ENCODE data around the gene SAMD4B. TPM values are rescaled to one million over a fixed set of nuclear protein-coding genes. Genes with fewer than 3 reads are reported as not detected.

SAMD4B gene
- total RNA-seq, 4 donors from 2014 or later, result 79.5 to 212 (median 124) TPM

DNA sequence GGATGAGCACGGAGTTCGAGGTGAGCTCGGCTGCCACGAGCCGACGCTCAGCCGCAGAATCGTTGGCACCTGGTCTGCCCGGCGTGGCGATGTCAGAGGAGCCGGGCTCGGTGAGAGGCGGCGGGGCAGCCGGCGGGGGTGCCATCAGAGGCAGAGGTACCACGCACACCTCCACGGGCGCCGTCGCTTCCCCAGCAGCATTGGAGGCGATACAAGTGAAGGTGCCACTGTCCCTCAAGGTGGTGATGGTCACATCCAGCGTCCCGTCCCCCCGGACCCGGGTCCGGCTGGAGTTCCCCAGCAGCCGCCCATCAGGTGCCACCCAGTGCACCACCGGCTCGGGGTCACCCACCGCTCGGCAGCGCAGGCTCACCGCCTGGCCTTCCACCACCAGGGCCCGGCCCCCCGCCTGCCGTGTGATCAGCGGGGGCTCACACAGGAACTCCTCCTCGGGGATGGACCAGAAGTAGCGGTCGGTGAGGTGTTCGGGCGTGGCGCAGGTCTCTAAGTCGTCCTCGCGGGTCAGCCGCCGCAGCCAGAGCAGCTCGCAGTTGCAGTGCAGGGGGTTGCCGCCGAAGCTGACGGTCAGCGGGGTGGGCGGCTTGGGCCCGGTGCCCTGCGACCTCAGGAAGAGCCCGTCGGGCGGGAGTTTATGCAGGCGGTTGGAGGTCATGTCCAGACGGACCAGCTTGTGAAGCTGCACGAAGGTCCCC, 28.0 kb upstream of the SAMD4B start:
- Histone ChIP-seq H3K36me3 (peaks cover 0 to 5% of the 10 kb centered on the region in 2 donors), H3K27ac (no peak overlapping the region), H3K4me1 (no peaks in the 10 kb centered on the region), H3K4me3 (replicated peaks in 1 of 3) (no peak overlapping the region), H3K27me3 (no peaks in the 10 kb centered on the region), H3K9me3 (no peaks in the 10 kb centered on the region)
- DNase-seq, result no peak
- intact Hi-C loops (cut with DNase I), result no loop called here
- no peak for TF ChIP-seq POLR2A (IDR thresholded peaks at IDR 0.05)
- TF ChIP-seq, protein P1, sequence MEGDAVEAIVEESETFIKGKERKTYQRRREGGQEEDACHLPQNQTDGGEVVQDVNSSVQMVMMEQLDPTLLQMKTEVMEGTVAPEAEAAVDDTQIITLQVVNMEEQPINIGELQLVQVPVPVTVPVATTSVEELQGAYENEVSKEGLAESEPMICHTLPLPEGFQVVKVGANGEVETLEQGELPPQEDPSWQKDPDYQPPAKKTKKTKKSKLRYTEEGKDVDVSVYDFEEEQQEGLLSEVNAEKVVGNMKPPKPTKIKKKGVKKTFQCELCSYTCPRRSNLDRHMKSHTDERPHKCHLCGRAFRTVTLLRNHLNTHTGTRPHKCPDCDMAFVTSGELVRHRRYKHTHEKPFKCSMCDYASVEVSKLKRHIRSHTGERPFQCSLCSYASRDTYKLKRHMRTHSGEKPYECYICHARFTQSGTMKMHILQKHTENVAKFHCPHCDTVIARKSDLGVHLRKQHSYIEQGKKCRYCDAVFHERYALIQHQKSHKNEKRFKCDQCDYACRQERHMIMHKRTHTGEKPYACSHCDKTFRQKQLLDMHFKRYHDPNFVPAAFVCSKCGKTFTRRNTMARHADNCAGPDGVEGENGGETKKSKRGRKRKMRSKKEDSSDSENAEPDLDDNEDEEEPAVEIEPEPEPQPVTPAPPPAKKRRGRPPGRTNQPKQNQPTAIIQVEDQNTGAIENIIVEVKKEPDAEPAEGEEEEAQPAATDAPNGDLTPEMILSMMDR (IDR thresholded peaks at IDR 0.05), result no peak
- 96 to 98% methylated on average over 35 to 52 of the region's 64 CpGs for WGBS, 2 donors

DNA sequence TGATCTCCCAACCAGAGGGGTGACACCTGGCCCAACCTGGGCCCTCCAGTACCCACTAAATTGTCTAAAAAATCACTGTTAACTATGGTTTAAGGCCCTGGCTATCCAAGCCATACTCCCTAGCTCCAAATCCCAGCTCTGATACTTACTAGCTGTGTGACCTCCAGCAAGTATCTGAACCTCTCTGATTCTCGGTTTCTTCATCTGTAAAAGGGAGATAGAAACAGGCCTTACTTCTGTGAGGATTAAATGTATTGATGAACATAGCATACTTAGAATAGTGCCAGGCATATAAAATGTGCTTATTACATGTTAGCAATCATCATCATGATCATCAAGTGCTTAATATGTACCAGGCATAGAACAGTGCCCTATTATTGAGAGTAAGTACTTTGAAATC, 26.3 kb upstream of the SAMD4B start:
- TF ChIP-seq, protein P1 (IDR thresholded peaks at IDR 0.05), result no peak
- TF ChIP-seq POLR2A (IDR thresholded peaks at IDR 0.05), result no peak
- DNase-seq, result no peak
- no peaks in the 10 kb centered on the region for H3K27me3 ChIP-seq
- no peak overlapping the region for H3K4me3 ChIP-seq (replicated peaks in 1 of 3)
- H3K27ac ChIP-seq, result no peak overlapping the region
- 87 to 96% methylated on average over 1 of the region's 1 CpG for WGBS, 2 donors
- H3K9me3 ChIP-seq, result no peaks in the 10 kb centered on the region
- peaks cover 9% of the 10 kb centered on the region in 2 donors for H3K4me1 ChIP-seq
- intact Hi-C loops (cut with DNase I), result no loop called here
- H3K36me3 ChIP-seq, result peaks cover 0 to 5% of the 10 kb centered on the region in 2 donors

DNA sequence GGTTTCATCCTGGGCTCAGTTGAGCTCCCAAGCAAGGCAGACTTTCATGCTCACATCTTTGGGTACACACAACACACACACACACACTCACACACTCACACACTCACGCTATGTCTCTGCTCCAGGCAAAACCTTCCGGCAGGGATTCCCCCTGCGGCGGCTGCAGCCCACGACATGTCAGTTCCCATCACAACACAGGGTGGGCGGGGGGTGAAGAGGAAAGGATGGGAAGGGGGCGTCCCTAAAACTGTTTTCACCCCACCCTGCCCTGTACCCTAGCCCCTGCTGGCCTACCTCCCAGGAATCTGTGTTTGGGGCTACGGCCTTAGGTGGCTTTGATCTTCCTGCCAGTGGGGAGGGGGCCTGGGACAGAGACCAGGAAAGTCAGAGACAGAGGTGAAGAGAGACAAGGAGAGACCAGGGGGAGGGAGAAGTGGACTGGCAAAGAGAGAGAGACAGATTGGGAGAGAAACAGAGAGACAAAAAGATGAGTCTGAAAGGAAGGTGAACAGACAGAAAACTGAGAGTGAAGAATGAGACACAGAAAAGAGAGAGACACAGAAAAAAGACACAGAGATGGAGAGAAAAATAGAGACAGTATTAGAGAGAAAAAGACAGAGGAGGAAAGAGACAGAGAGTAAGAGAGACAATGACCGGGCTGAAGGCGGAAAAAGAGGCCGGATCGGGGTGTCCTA, 25.4 kb upstream of the SAMD4B start:
- TF ChIP-seq, protein P1 (IDR thresholded peaks at IDR 0.05), result no peak
- no peak for TF ChIP-seq POLR2A (IDR thresholded peaks at IDR 0.05)
- DNase-seq, result no peak
- WGBS, 2 donors, result 93 to 95% methylated on average over 12 of the region's 12 CpGs
- Histone ChIP-seq H3K27ac (no peak overlapping the region), H3K9me3 (no peaks in the 10 kb centered on the region), H3K4me1 (peaks cover 9% of the 10 kb centered on the region in 2 donors), H3K36me3 (peaks cover 0 to 5% of the 10 kb centered on the region in 2 donors), H3K4me3 (replicated peaks in 1 of 3) (no peak overlapping the region), H3K27me3 (no peaks in the 10 kb centered on the region)
- intact Hi-C loops (cut with DNase I), result no loop called here

DNA sequence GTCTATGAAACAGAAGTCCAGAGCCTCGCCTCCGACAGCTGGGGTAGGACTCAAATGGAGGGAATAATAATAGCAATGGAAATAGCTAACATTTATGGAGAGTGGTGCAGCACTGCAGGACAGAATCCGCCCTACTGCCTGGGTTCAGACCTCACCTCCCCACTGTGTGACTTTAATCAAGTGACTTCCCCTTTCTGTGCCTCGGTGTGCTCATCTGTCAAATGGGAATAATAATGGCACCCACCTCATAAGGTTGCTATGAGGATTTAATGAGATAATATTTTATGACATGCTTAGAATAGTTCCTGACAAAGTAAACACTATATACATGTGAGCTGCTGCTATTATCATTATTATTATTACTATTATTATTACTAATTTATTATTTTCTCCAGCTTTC, 24.7 kb upstream of the SAMD4B start:
- WGBS, 2 donors, result 88 to 94% methylated on average over 4 of the region's 4 CpGs
- Histone ChIP-seq H3K27ac (no peak overlapping the region), H3K4me1 (peaks cover 9% of the 10 kb centered on the region in 2 donors), H3K4me3 (replicated peaks in 1 of 3) (no peak overlapping the region), H3K9me3 (no peaks in the 10 kb centered on the region), H3K36me3 (peaks cover 0 to 5% of the 10 kb centered on the region in 2 donors), H3K27me3 (no peaks in the 10 kb centered on the region)
- intact Hi-C loops (cut with DNase I), result no loop called here
- DNase-seq, result no peak
- TF ChIP-seq, protein P1 (IDR thresholded peaks at IDR 0.05), result no peak
- TF ChIP-seq POLR2A (IDR thresholded peaks at IDR 0.05), result no peak

DNA sequence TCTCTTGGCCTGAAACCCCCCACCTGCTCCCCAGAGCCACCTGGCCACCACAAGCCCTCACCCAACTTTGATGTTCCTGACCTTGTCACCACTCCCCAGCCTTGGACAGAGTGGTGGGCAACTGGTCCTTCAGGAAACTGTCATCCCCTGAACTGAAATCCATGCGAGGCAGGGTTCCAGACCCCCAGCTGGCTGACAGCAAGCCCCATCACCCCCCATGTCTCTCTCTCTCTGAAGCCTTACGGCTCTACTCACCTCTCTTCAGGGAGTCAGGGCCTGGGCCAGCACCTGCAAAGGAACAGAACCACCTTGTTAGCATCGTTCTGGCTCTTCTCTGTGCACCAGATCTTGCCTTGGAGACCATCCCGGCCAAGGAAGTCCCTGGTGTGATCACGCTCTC, 24.1 kb upstream of the SAMD4B start:
- Histone ChIP-seq H3K4me3 (replicated peaks in 1 of 3) (no peak overlapping the region), H3K4me1 (peaks cover 9% of the 10 kb centered on the region in 2 donors), H3K27ac (no peak overlapping the region), H3K9me3 (no peaks in the 10 kb centered on the region), H3K27me3 (no peaks in the 10 kb centered on the region), H3K36me3 (peaks cover 0 to 5% of the 10 kb centered on the region in 2 donors)
- TF ChIP-seq, protein P1 (IDR thresholded peaks at IDR 0.05), result no peak
- no peak for TF ChIP-seq POLR2A (IDR thresholded peaks at IDR 0.05)
- no peak for DNase-seq
- WGBS, 2 donors, result 90 to 94% methylated on average over 5 of the region's 5 CpGs
- intact Hi-C loops (cut with DNase I), result no loop called here

All from thyroid gland (tissue), 4 donors.